HepG2 (cell line): ENCODE data around the gene IGIP. TPM values are rescaled to one million over a fixed set of nuclear protein-coding genes. Genes with fewer than 3 reads are reported as not detected.
A peak's percentile ranks its signal among the peaks of the same experiment; 100 is the strongest.

Experiments used
- ELK4 ChIP-seq: sonication (generic); formaldehyde crosslinking; IDR thresholded peaks from 2 replicates; pipeline ENCODE4 v1.9.0; 2021; ENCODE audit warnings: missing genetic modification reagents, borderline replicate concordance
- FOXK1 ChIP-seq: sonication (generic); formaldehyde crosslinking; IDR thresholded peaks from 2 replicates; pipeline ENCODE4 v1.4.0; 2020; ENCODE audit warnings: low read depth, missing genetic modification reagents, borderline replicate concordance
- HNF1B ChIP-seq: sonication (generic); formaldehyde crosslinking; IDR thresholded peaks from 2 replicates; pipeline ENCODE4 v1.5.1; 2020; ENCODE audit warnings: mild to moderate bottlenecking, moderate library complexity, missing genetic modification reagents
- KLF13 ChIP-seq: sonication (generic); formaldehyde crosslinking; IDR thresholded peaks from 2 replicates; pipeline ENCODE4 v1.4.0; 2020; ENCODE audit warnings: mild to moderate bottlenecking, missing genetic modification reagents
- KMT2B ChIP-seq: IDR thresholded peaks from 2 replicates; pipeline ENCODE4 v1.6.1; 2016; ENCODE audit warnings: missing genetic modification reagents, missing compliant biosample characterization
- PLSCR1 ChIP-seq: sonication (generic); formaldehyde crosslinking; IDR thresholded peaks from 2 replicates; pipeline ENCODE4 v1.5.0; 2020; ENCODE audit warnings: missing genetic modification reagents, mild to moderate bottlenecking, borderline replicate concordance
- SKI ChIP-seq: fragments of 450-650 bp; IDR thresholded peaks from one replicate; pipeline ENCODE4 v1.6.1; 2018; ENCODE audit warnings: mild to moderate bottlenecking; ENCODE audit not compliant: partially characterized antibody
- SMYD3 ChIP-seq: sonication (generic); formaldehyde crosslinking; IDR thresholded peaks from 2 replicates; pipeline ENCODE4 v1.8.1; 2023; ENCODE audit warnings: mild to moderate bottlenecking, missing genetic modification reagents
- SOX13 ChIP-seq, 3 experiments: fragments of 450-650 bp in 1 of 3; sonication (generic) in 1 of 3; formaldehyde crosslinking in 1 of 3; IDR thresholded peaks in 2 of 3; conservative IDR thresholded peaks in 1 of 3; 2 replicates each; pipeline versions ENCODE4 v1.5.0 to v1.6.1; 2016 to 2020; ENCODE audit warnings: antibody characterized with exemption in 1 of 3, mild to moderate bottlenecking in 1 of 3, missing compliant biosample characterization in 1 of 3, missing genetic modification reagents in 1 of 3, moderate library complexity in 1 of 3
- XRCC5 ChIP-seq: fragments of 200-400 bp; formaldehyde crosslinking; optimal IDR thresholded peaks from 2 replicates; pipeline ENCODE3; 2017; ENCODE audit warnings: mild to moderate bottlenecking, low read length
- ZBTB26 ChIP-seq: IDR thresholded peaks from 2 replicates; pipeline ENCODE4 v1.6.1; 2016; ENCODE audit warnings: missing compliant biosample characterization, missing genetic modification reagents, borderline replicate concordance
- ZFP82 ChIP-seq: sonication (generic); formaldehyde crosslinking; IDR thresholded peaks from 2 replicates; pipeline ENCODE4 v1.5.1; 2020; ENCODE audit warnings: mild to moderate bottlenecking, missing genetic modification reagents, borderline replicate concordance
- ZFP90 ChIP-seq: sonication (generic); formaldehyde crosslinking; IDR thresholded peaks from 2 replicates; pipeline ENCODE4 v1.8.0; 2022; ENCODE audit warnings: missing genetic modification reagents, mild to moderate bottlenecking, inconsistent platforms, borderline replicate concordance
- ZNF235 ChIP-seq: sonication (generic); formaldehyde crosslinking; IDR thresholded peaks from 2 replicates; pipeline ENCODE4 v1.8.1; 2023; ENCODE audit warnings: mild to moderate bottlenecking, missing genetic modification reagents, borderline replicate concordance
- ZNF567 ChIP-seq: sonication (generic); formaldehyde crosslinking; IDR thresholded peaks from 2 replicates; pipeline ENCODE4 v1.8.1; 2023; ENCODE audit warnings: mild to moderate bottlenecking, missing genetic modification reagents, borderline replicate concordance
- ZSCAN12 ChIP-seq: sonication (generic); formaldehyde crosslinking; IDR thresholded peaks from 2 replicates; pipeline ENCODE4 v1.9.0; 2021; ENCODE audit warnings: mild to moderate bottlenecking, missing genetic modification reagents
- polyA plus RNA-seq, 8 experiments: library from polyadenylated mRNA; depleted of rRNA in 3 of 8; stranded (reverse) in 7 of 8; unstranded in 1 of 8; fragments of >200 nt; fragmentation: Illumina TruSeq in 4 of 8; extraction: Trizol in 4 of 8; gene quantifications; 2 replicates each; pipeline versions ENCODE4 v1.2.1 to v1.2.3, GENCODE V29; 2011 to 2016; ENCODE audit warnings: low read depth in 4 of 8, missing spikeins in 1 of 8, mixed read lengths in 1 of 8; ENCODE audit not compliant: insufficient read depth in 1 of 8
- total RNA-seq, 5 experiments: library from RNA; depleted of rRNA; stranded (reverse); fragments of >200 nt; fragmentation: Illumina TruSeq; extraction: Trizol; gene quantifications; 2 replicates each; pipeline ENCODE4 v1.2.3, GENCODE V29; 2016; ENCODE audit warnings: low read depth in 1 of 5
- TF ChIP-seq, protein P1 (sequence below): IDR thresholded peaks from 2 replicates; pipeline ENCODE4 v1.6.1; 2016
- TF ChIP-seq, protein P2 (sequence below), 2 experiments: sonication (generic) in 1 of 2; formaldehyde crosslinking in 1 of 2; IDR thresholded peaks; 2 replicates each; pipeline versions ENCODE4 v1.4.0 to v1.6.1; 2018 to 2020; ENCODE audit warnings: missing genetic modification reagents in 2 of 2, borderline replicate concordance in 1 of 2, low read depth in 1 of 2, mild to moderate bottlenecking in 1 of 2, missing biosample characterization in 1 of 2

Gene IGIP
- total and polyA plus RNA-seq, 2 of the 13 experiments (the other 11 are each of a cell fraction or from before 2014, with no cell fraction given), result 1.7 to 2.1 TPM

- TF ChIP-seq ZNF567, result no peak
- no peak for TF ChIP-seq XRCC5
- TF ChIP-seq HNF1B (CRISPR knock-in tag), result peak; percentile 46; the same call in 1 of the 2 replicates
- 0 out of 2 replicates have a peak, but pooled peaks have one; percentile 48 for TF ChIP-seq ZBTB26
- TF ChIP-seq, protein P1, sequence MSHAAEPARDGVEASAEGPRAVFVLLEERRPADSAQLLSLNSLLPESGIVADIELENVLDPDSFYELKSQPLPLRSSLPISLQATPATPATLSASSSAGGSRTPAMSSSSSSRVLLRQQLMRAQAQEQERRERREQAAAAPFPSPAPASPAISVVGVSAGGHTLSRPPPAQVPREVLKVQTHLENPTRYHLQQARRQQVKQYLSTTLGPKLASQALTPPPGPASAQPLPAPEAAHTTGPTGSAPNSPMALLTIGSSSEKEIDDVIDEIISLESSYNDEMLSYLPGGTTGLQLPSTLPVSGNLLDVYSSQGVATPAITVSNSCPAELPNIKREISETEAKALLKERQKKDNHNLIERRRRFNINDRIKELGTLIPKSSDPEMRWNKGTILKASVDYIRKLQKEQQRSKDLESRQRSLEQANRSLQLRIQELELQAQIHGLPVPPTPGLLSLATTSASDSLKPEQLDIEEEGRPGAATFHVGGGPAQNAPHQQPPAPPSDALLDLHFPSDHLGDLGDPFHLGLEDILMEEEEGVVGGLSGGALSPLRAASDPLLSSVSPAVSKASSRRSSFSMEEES (CRISPR knock-in tag), result peak; percentile 89
- TF ChIP-seq ZFP90 (CRISPR knock-in tag), result peak; percentile 17; the same call in 1 of the 2 replicates
- no peak for TF ChIP-seq ZNF235 (CRISPR knock-in tag)
- TF ChIP-seq, protein P2, sequence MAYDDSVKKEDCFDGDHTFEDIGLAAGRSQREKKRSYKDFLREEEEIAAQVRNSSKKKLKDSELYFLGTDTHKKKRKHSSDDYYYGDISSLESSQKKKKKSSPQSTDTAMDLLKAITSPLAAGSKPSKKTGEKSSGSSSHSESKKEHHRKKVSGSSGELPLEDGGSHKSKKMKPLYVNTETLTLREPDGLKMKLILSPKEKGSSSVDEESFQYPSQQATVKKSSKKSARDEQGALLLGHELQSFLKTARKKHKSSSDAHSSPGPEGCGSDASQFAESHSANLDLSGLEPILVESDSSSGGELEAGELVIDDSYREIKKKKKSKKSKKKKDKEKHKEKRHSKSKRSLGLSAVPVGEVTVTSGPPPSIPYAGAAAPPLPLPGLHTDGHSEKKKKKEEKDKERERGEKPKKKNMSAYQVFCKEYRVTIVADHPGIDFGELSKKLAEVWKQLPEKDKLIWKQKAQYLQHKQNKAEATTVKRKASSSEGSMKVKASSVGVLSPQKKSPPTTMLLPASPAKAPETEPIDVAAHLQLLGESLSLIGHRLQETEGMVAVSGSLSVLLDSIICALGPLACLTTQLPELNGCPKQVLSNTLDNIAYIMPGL (CRISPR knock-in tag; IDR thresholded peaks at IDR 0.05; ENCODE audit: borderline replicate concordance in 1 of 2, low read depth in 1 of 2), result peak in 1 of 2 experiments; percentile 45; a peak in 2 of 4 replicates
- TF ChIP-seq SOX13 (IDR thresholded peaks at IDR 0.05), result no peak
- peak in 1 of 2 experiments; percentile 34; a peak in 1 of 4 replicates for TF ChIP-seq SOX13 (CRISPR knock-in tag; conservative IDR thresholded peaks at IDR 0.05 in 1 of 2, IDR thresholded peaks at IDR 0.05 in 1 of 2)
- peak; percentile 14; the same call in 1 of the 2 replicates for TF ChIP-seq ZFP82 (CRISPR knock-in tag)
- TF ChIP-seq KMT2B (CRISPR knock-in tag), result no peak
- no peak for TF ChIP-seq SMYD3 (CRISPR knock-in tag)
- no peak for TF ChIP-seq SKI
- peak; percentile 48; the same call in 1 of the 2 replicates for TF ChIP-seq FOXK1 (CRISPR knock-in tag)
- TF ChIP-seq ZSCAN12 (CRISPR knock-in tag), result no peak
- no peak for TF ChIP-seq KLF13 (CRISPR knock-in tag)
- no peak for TF ChIP-seq PLSCR1 (CRISPR knock-in tag)
- no peak; the same call in 1 of the 2 replicates for TF ChIP-seq ELK4 (CRISPR knock-in tag)
Measured at GRCh38 chr5:140174465-140175366, 49.0 kb downstream of the IGIP start, which contains the start of gene CYSTM1 (continued).
